Large intestine (tissue), 3 donors: ENCODE measurements around the gene SYTL2. TPM values are rescaled to one million over a fixed set of nuclear protein-coding genes. Genes with fewer than 3 reads are reported as not detected.
"Not testable (repeated sequence)": the region's sequence is repeated elsewhere in the genome, so short reads cannot be mapped to it uniquely, and the experiment has no call there.

ENCODE experiments used
- DNase-seq, 2 donors: peaks; one replicate each; pipeline versions ENCODE4 v3.0.0 to v3.0.0-alpha.2; 2013
- H3K27ac ChIP-seq: one replicate; pipeline ENCODE4 v1.5.1; 2013; ENCODE audit warnings: low read length
- H3K27me3 ChIP-seq: 2 replicates; pipeline ENCODE4 v1.6.1; 2013; ENCODE audit warnings: low read length; ENCODE audit not compliant: control insufficient read depth, insufficient read depth
- H3K36me3 ChIP-seq: 2 replicates; pipeline ENCODE4 v1.6.1; 2013; ENCODE audit warnings: low read length; ENCODE audit not compliant: control insufficient read depth, insufficient read depth
- H3K4me1 ChIP-seq: one replicate; pipeline ENCODE4 v1.6.1; 2013; ENCODE audit warnings: low read length; ENCODE audit not compliant: control insufficient read depth, insufficient read depth
- H3K4me3 ChIP-seq: one replicate; pipeline ENCODE4 v1.5.1; 2013; ENCODE audit warnings: low read length
- H3K9me3 ChIP-seq: one replicate; pipeline ENCODE4 v1.6.1; 2013; ENCODE audit warnings: mild to moderate bottlenecking, low read depth, low read length, moderate library complexity; ENCODE audit not compliant: control insufficient read depth
- WGBS: methylation state at CpG from one replicate; pipeline ENCODE4 v1.1.5; 2013; ENCODE audit warnings: low lambda C conversion rate; ENCODE audit not compliant: insufficient coverage; 5-methylcytosine and 5-hydroxymethylcytosine counted together
- polyA plus RNA-seq: library from polyadenylated mRNA; unstranded; fragments of 120-200 nt; gene quantifications from one replicate; pipeline ENCODE4 v1.2.1, GENCODE V29; 2013

SYTL2 gene
- polyA plus RNA-seq, 1 donor = 40.9 TPM

DNA sequence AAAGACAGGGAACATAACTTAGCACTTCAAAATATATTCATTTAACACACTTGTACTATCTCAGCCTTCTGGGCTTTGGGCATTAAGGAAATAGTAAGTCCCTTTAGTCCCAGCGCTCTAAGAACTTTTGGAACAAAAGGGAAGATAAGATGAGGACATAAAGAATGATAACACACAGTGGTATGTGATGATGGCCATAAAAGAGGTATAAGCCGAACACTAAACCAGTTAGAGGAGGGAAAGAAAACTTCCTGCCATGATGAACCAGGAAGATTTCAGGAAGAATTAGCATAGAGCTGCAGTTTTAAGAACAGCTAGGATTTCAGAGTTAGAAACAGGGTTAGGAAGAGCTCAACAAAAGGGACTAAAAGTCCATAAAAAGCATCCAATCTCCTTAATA lies 11.8 kb downstream of the SYTL2 start:
- no peaks in the 10 kb centered on the region for H3K36me3 ChIP-seq
- H3K9me3 ChIP-seq = no peaks in the 10 kb centered on the region
- no peak overlapping the region for H3K27ac ChIP-seq
- WGBS = 14% methylated on average over 1 of the region's 2 CpGs
- no peaks in the 10 kb centered on the region for H3K27me3 ChIP-seq
- H3K4me1 ChIP-seq = peaks cover 17% of the 10 kb centered on the region
- DNase-seq = peak in 1 of 2 donors; percentile 38
- no peak overlapping the region for H3K4me3 ChIP-seq

DNA sequence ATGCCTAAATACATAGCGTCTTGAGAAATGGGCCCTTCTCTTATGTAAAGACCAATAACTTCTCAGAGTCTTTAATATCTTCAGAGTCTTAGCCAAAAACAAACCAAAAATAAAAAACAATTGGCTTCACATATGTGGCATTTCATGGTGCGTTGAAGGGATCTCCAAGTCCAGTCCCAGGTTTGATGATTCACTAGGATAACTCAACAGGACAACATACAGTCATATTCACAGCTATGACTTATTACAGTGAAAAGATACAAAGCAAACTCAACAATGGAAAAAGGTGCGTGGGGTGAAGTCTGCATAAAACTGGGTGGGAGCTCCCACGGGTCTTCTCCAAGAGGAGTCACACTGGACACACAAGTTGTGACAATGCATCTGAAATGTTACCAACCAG lies 12.6 kb downstream of the SYTL2 start:
- DNase-seq = no peak
- 100% methylated on average over 3 of the region's 4 CpGs for WGBS
- Histone ChIP-seq H3K36me3 (no peaks in the 10 kb centered on the region), H3K27ac (no peak overlapping the region), H3K4me1 (peaks cover 17% of the 10 kb centered on the region), H3K9me3 (no peaks in the 10 kb centered on the region), H3K27me3 (no peaks in the 10 kb centered on the region), H3K4me3 (no peak overlapping the region)

DNA sequence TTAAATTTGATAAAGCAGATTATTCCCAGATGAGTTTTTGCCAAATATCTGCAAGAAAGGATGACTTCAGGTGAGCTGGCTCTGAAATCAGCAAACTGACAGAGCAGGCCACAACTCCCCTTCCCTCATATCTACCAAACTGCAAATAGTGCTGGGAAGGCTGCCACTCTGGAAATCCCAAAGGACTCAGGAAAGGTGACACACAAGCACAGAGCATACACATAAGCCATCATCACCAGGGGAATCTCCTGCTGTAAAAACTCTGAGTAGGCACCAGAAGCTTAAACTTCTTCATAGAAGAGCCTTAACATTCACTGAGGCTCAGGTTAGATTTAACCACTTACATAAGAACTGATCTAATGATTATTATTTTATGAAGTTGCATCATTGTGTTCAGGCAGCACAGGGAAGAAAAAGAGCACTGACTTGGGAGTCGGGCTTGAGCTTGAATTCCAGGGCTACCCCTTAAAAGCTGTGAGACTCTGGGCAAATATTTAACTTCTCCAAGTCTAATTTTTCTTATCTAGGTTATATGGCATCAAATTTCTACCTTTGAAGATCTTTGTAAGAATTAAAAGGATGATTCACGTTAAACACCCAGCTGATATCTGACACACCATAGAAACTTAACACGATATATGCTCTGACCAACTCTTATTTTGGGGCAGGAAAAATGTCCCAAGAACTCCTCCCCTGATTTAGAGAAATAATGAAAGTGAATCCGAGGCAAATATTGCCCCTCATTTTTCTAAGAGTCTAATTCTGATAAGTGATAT lies 15.0 kb downstream of the SYTL2 start:
- Histone ChIP-seq H3K27me3 (no peaks in the 10 kb centered on the region), H3K4me3 (no peak overlapping the region), H3K27ac (no peak overlapping the region), H3K4me1 (peaks cover 26% of the 10 kb centered on the region), H3K9me3 (no peaks in the 10 kb centered on the region), H3K36me3 (no peaks in the 10 kb centered on the region)
- no CpG with 5 or more reads among the region's 4 CpGs for WGBS
- no peak for DNase-seq

DNA sequence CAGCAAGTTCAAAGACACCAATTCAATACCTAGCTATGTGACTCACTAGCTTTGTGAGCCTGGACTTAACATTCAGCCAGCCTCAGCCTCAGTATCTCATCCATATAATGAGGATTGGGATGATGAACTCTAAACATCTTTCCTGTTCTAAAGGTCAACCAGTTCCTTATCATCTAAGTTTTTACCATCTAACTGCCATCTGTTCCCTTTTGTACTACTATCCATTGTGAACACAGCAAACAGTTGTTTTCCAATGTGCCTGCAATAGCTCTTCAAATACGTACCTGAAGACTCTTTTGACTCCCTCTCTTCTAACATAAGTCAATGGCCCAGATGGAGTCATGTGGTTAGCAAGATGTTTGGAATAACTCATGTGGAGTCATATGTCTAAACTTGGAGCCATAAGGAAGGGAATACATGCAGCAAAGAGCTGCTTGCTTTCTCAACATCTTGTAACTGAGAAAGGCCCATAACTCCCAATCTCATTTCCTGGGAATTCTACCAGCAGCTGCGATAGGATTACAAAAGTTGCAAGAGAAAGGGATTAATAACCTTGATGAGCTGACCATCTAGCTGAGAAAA lies 19.4 kb downstream of the SYTL2 start:
- H3K36me3 ChIP-seq = no peaks in the 10 kb centered on the region
- no CpG with 5 or more reads among the region's 2 CpGs for WGBS
- no peak overlapping the region for H3K4me3 ChIP-seq
- peaks cover 41% of the 10 kb centered on the region for H3K4me1 ChIP-seq
- H3K9me3 ChIP-seq = no peaks in the 10 kb centered on the region
- DNase-seq = peak in 1 of 2 donors; percentile 74
- H3K27ac ChIP-seq = peak overlapping the region; percentile 58
- no peaks in the 10 kb centered on the region for H3K27me3 ChIP-seq

DNA sequence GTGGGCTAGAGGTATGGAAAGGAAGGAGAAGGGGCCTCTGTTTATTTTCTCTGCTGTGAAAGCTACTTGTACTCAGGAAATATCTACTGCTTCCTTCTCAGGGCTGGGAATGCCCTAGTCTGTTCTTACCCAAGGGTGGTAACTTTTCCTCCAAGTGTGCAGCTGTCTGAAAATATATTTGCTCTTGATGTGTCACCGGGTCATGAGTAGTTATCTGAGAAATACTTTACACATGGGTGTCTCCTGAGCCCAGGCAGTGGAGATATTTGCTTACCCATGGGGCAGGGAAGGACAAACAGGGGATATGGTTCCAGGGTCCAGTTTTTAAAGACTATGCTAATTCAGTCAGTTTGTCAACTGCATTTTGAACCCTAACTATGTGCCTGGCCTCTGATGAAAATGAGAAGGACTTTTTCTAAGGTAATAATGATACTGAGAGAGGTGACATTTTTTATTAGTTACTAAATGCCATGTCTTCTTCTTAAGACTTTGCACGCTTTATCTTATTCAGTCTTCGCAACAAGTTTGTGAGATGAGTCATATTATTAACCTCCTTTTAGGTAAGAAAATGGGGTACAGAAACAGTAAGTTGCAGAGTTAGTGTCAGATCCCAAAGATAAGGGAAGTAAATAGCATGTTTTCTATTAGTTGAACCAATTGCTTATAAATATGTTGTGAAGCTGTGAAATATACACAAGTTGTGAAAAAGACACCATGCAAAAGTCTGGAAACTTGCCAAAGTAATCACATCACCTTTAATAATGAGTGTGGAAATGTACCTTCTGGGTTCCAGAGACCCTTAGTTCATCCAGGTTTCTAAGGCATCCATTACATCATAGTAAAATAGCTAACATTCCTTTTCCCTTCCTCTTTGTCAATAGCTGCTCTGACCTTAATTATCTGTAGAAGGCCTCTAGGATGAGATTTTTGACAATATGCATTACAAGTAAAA lies 22.9 kb downstream of the SYTL2 start:
- Histone ChIP-seq H3K36me3 (no peaks in the 10 kb centered on the region), H3K4me3 (no peak overlapping the region), H3K9me3 (no peaks in the 10 kb centered on the region), H3K4me1 (peaks cover 39% of the 10 kb centered on the region), H3K27ac (peak overlapping the region; percentile 85), H3K27me3 (no peaks in the 10 kb centered on the region)
- WGBS = 20% methylated on average over 1 of the region's 3 CpGs
- DNase-seq = peak; percentile 91 to 96

DNA sequence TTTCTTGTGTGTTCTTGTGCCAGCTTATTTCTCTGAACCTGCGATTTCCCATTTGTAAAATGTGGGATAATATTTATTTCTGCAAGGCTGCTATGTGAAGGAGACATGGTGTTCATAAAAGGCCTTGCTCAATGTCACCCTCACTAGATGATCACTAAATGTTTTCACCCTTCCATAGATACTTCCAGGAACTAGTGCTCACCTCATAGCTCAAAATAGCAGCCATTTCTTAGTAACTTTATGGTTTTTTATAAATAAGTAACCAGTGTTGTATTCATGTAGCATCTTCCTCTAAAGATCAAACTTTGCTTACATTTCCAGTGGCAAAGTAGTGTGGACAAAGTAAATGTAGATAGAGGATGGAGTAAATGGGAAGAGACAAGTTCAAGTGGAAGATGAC lies 23.8 kb downstream of the SYTL2 start:
- Histone ChIP-seq H3K27ac (peak overlapping the region; percentile 85), H3K4me1 (peaks cover 39% of the 10 kb centered on the region), H3K4me3 (no peak overlapping the region), H3K27me3 (no peaks in the 10 kb centered on the region), H3K36me3 (no peaks in the 10 kb centered on the region), H3K9me3 (no peaks in the 10 kb centered on the region)
- no peak for DNase-seq
- no CpG with 5 or more reads among the region's 1 CpG for WGBS

DNA sequence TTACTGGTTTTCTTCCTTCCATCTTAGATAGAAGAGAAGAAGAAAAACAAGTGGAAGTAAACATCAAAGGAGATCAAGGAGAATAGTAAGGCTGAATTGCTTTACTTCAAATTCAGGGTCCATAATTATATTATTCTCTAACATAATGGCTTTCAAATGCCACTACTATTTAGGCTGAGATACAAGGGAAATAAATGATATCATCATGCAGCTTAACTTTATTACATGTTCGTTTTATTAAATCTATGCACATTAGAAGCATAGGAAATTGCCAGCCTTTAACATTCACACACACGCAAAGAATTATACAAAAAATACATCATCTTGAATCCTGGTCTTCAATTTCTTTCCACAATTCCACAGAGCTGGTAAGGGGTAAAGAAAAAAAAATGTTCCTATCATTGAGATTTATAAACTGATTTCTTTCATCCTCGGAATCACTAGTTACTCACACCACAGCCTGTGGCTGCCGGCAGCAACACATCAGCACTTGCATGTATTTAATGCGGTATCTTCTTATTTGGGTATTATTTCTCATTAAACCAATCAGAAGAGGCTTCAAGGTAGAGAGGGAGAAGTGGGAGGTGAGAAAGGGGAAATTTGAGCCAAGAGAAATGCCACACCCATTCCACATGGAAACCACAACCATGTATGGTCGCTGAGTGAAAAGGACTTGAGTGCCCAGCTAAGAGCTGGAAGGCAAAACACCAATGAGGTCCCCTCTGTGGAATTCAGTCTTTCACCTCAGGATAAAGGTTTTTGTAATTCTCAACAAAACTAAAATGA lies 26.3 kb downstream of the SYTL2 start:
- DNase-seq = no peak
- H3K27ac ChIP-seq = no peak overlapping the region
- WGBS = no CpG with 5 or more reads among the region's 6 CpGs
- no peaks in the 10 kb centered on the region for H3K9me3 ChIP-seq
- H3K4me3 ChIP-seq = no peak overlapping the region
- H3K36me3 ChIP-seq = no peaks in the 10 kb centered on the region
- H3K4me1 ChIP-seq = peaks cover 35% of the 10 kb centered on the region
- no peaks in the 10 kb centered on the region for H3K27me3 ChIP-seq

DNA sequence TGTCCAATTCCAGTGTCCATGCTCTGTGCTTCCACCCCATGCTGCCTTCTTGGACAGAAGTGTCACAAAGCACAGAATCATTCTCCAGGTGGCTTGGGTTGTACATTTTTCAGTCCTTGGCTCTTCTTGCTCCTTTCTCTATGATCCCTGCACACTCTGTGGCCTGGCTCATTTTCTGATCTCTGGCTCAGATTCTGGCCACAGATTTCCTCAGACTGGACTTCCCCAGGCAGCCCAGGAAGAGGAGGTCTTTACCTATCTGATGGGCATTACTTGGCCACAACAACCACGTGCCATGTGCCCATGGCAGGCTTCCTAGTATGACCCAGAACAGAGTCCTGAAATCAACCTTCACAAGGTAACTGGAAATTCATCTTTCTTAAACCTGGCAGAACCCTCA lies 27.2 kb downstream of the SYTL2 start:
- Histone ChIP-seq H3K36me3 (no peaks in the 10 kb centered on the region), H3K4me1 (peaks cover 36% of the 10 kb centered on the region)
- DNase-seq = no peak

DNA sequence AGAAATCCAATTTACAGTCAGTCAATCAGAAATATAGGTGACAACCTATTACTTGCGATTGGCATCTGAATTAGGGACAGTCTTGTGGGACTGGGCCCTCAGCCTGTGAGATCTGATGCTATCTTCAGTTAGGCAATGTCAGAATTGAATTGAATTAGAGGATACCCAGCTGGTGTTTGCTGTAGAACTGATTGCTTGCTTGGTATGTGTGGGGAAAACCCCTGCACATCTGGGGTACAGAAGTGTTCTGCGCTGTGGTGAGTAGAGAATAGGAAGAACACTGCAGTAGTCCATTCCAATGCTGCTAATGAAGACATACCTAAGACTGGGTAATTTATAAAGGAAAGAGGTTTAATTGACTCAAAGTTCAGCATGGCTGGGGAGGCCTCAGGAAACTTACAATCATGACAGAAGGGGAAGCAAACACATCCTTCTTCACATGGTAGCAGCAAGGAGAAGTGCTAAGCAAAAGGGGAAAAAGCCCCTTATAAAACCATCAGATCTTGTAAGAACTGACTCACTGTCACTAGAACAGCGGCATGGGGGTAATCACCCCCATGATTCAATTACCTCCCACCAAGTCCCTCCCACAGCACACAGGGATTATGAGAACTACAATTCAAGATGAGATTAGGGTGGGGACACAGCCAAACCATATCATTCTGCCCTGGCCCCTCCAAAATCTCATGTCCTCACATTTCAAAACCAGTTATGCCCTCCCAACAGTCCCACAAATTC lies 30.0 kb downstream of the SYTL2 start:
- H3K9me3 ChIP-seq, H3K27me3 ChIP-seq, H3K36me3 ChIP-seq, H3K4me3 ChIP-seq: not testable (repeated sequence)
- DNase-seq = peak in 1 of 2 donors; percentile 32
- peak overlapping the region; percentile 40 for H3K27ac ChIP-seq
- H3K4me1 ChIP-seq = peaks cover 28% of the 10 kb centered on the region
- whole genome bisulfite sequencing = no CpG with 5 or more reads among the region's 3 CpGs

More for the DNA sequence above, 27.2 kb downstream of the SYTL2 start:
- H3K27me3 ChIP-seq = no peaks in the 10 kb centered on the region
- no peak overlapping the region for H3K27ac ChIP-seq
- H3K4me3 ChIP-seq = no peak overlapping the region
- no peaks in the 10 kb centered on the region for H3K9me3 ChIP-seq
- no CpG with 5 or more reads among the region's 1 CpG for WGBS
